ENCODE data around the gene MAP7. TPM values are rescaled to one million over a fixed set of nuclear protein-coding genes. Genes with fewer than 3 reads are reported as not detected.

MAP7 gene
- total and polyA plus RNA-seq, 2 of the 13 experiments (the other 11 are each of a cell fraction or from before 2014, with no cell fraction given), result 0.04 TPM; not detected in 1

DNA sequence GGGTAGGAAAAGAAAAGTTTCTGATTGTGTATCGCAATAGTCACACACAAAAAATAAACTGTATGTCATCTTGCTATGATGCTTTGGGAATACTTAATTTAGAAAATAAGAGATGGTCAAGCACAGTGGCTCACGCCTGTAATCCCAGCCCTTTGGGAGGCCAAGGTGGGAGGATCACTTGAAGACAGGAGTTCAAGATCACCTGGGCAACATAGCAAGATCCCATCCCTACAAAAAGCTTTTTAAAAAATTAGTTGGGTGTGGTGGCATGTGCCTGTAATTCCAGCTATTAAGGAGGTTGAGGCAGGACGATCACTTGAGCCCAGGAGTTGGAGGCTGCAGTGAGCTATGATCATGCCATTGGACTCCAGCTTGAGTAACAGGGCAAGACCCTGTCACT is 27.6 kb downstream of the MAP7 start (continued):
- TF ChIP-seq ZNF839 (CRISPR knock-in tag; IDR thresholded peaks at IDR 0.05; ENCODE audit: borderline replicate concordance) (no peak), RBM22 (optimal IDR thresholded peaks at IDR 0.05; ENCODE audit: low read length) (no peak), TRIM22 (IDR thresholded peaks at IDR 0.05) (no peak), XRCC5 (optimal IDR thresholded peaks at IDR 0.05; ENCODE audit: low read length) (no peak), MEF2D (CRISPR knock-in tag; IDR thresholded peaks at IDR 0.05) (no peak), CHD4 (IDR thresholded peaks at IDR 0.05; ENCODE audit: borderline replicate concordance, low read length) (no peak), ZNF652 (CRISPR knock-in tag; IDR thresholded peaks at IDR 0.05; ENCODE audit: borderline replicate concordance, low read depth) (no peak), ZNF772 (CRISPR knock-in tag; IDR thresholded peaks at IDR 0.05) (no peak), SRY (CRISPR knock-in tag; IDR thresholded peaks at IDR 0.05) (no peak), ZNF615 (CRISPR knock-in tag; IDR thresholded peaks at IDR 0.05; ENCODE audit: borderline replicate concordance) (no peak), NR2F6 (IDR thresholded peaks at IDR 0.05) (no peak), NR2F6 (CRISPR knock-in tag; IDR thresholded peaks at IDR 0.05) (no peak), WIZ (CRISPR knock-in tag; IDR thresholded peaks at IDR 0.05) (no peak), TCF7 (IDR thresholded peaks at IDR 0.05; ENCODE audit: low read depth) (no peak)

DNA sequence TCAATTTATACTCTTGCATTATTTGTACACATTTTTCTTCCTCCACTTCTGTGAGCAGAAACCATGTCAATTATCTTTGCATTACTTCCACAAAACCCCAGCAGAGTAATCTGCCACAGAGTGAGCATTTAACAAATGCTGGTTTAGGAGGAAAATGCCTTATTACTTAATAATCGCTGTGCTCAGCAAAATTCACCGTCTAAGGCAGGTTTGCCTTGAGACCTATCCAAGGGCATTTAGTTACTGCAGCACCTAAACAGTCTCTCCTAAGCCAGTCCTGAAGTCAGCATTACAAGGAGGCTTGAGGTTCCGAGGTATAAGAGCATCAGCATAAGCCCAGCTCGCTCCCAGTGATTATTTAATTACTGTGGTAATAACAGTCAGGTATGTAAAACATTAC is 28.3 kb downstream of the MAP7 start:
- BruUV-seq (replicated peaks), result no TSS peak
- H3K4me2 ChIP-seq (ENCODE audit: low read depth, low read length), result no peak overlapping the region

More for the DNA sequence above, 28.3 kb downstream of the MAP7 start:
- H2AFZ ChIP-seq (ENCODE audit: low read length), result no peak overlapping the region
- H3K9me3 ChIP-seq (ENCODE audit: low read length), result no peaks in the 10 kb centered on the region
- CTCF ChIA-PET (ENCODE audit: low intra/inter-chr PET ratio, low total read pairs), result no interaction called here
- ATAC-seq, result no peak
- WGBS (ENCODE audit: low lambda C conversion rate), result 14% methylated on average over 4 of the region's 4 CpGs
- no peaks in the 10 kb centered on the region for H3K36me3 ChIP-seq (replicated peaks in 1 of 2; ENCODE audit: control insufficient read depth in 1 of 2, insufficient read depth in 2 of 2, low read length in 2 of 2)
- no peak for DNase-seq (ENCODE audit: low spot score)
- H3K4me3 ChIP-seq (replicated peaks in 1 of 3; ENCODE audit: insufficient read depth in 1 of 3, low read depth in 2 of 3, low read length in 3 of 3), result no peak overlapping the region
- no peak for FAIRE-seq
- H3K9ac ChIP-seq (ENCODE audit: insufficient read depth, low read depth, low read length), result no peak overlapping the region
- intact Hi-C loops (cut with micrococcal nuclease; ENCODE audit: unreplicated experiment) (no loop called here), in situ Hi-C loops (cut with HindIII; ENCODE audit: extremely low pct_ligation_motif_present, low pct_unique_long_range_greater_than_20kb) (no loop called here)
- no peaks in the 10 kb centered on the region for H3K79me2 ChIP-seq (ENCODE audit: insufficient read depth, low read length)
- POLR2A ChIA-PET, result no interaction called here
- no peak overlapping the region for H3K27ac ChIP-seq (ENCODE audit: extremely low read length, insufficient read depth, low read length)
- TF ChIP-seq JUNB (CRISPR knock-in tag; IDR thresholded peaks at IDR 0.05; ENCODE audit: borderline replicate concordance) (no peak), MAFK (conservative IDR thresholded peaks at IDR 0.05 in 1 of 2, IDR thresholded peaks at IDR 0.05 in 1 of 2; ENCODE audit: low read length in 2 of 2) (peak; percentile 97 to 98), SIN3B (IDR thresholded peaks at IDR 0.05; ENCODE audit: low read length) (no peak), ZNF816 (CRISPR knock-in tag; IDR thresholded peaks at IDR 0.05; ENCODE audit: borderline replicate concordance) (no peak), ZNF839 (CRISPR knock-in tag; IDR thresholded peaks at IDR 0.05; ENCODE audit: borderline replicate concordance) (no peak), MAFF (IDR thresholded peaks at IDR 0.05; ENCODE audit: low read depth, low read length) (peak; percentile 97), REL (CRISPR knock-in tag; conservative IDR thresholded peaks at IDR 0.05) (no peak), NFYB (CRISPR knock-in tag; IDR thresholded peaks at IDR 0.05) (no peak), STAT5B (CRISPR knock-in tag; IDR thresholded peaks at IDR 0.05) (no peak)
- TF ChIP-seq, protein P1, sequence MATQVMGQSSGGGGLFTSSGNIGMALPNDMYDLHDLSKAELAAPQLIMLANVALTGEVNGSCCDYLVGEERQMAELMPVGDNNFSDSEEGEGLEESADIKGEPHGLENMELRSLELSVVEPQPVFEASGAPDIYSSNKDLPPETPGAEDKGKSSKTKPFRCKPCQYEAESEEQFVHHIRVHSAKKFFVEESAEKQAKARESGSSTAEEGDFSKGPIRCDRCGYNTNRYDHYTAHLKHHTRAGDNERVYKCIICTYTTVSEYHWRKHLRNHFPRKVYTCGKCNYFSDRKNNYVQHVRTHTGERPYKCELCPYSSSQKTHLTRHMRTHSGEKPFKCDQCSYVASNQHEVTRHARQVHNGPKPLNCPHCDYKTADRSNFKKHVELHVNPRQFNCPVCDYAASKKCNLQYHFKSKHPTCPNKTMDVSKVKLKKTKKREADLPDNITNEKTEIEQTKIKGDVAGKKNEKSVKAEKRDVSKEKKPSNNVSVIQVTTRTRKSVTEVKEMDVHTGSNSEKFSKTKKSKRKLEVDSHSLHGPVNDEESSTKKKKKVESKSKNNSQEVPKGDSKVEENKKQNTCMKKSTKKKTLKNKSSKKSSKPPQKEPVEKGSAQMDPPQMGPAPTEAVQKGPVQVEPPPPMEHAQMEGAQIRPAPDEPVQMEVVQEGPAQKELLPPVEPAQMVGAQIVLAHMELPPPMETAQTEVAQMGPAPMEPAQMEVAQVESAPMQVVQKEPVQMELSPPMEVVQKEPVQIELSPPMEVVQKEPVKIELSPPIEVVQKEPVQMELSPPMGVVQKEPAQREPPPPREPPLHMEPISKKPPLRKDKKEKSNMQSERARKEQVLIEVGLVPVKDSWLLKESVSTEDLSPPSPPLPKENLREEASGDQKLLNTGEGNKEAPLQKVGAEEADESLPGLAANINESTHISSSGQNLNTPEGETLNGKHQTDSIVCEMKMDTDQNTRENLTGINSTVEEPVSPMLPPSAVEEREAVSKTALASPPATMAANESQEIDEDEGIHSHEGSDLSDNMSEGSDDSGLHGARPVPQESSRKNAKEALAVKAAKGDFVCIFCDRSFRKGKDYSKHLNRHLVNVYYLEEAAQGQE (IDR thresholded peaks at IDR 0.05; ENCODE audit: borderline replicate concordance in 1 of 2, low read depth in 1 of 2, low read length in 2 of 2), result no peak
- H3K27me3 ChIP-seq (ENCODE audit: control insufficient read depth in 1 of 2, insufficient read depth in 2 of 2, low read length in 2 of 2), result 0 out of 5 replicates have a peak, but pooled peaks cover 0 to 7% of the 10 kb centered on the region in 2 experiments
- no peaks in the 10 kb centered on the region for H3K4me1 ChIP-seq (ENCODE audit: insufficient read depth, low read length)
- no peaks in the 10 kb centered on the region for H4K20me1 ChIP-seq (ENCODE audit: insufficient read depth, low read length)

Data from HepG2 (cell line).